Natural killer cell (primary cell): ENCODE results near the gene SLC33A1. TPM values are rescaled to one million over a fixed set of nuclear protein-coding genes. Genes with fewer than 3 reads are reported as not detected.

Experiments
- ATAC-seq, 3 donors: fragments of 150-1000 bp in 2 of 3; fragments of 200-7000 bp in 1 of 3; cut with Tn5 transposase; 1 replicate in 1 of 3; 2 replicates in 2 of 3; pipeline ENCODE4 v1.10.0; 2021; ENCODE audit warnings: mild to moderate bottlenecking in 2 of 3, moderate library complexity in 2 of 3
- DNase-seq, 2 donors: peaks; one replicate each; pipeline versions ENCODE4 v3.0.0 to v3.0.0-alpha.2; 2013 to 2021; ENCODE audit warnings: mixed read lengths in 1 of 2
- H3K27ac ChIP-seq: one replicate; pipeline ENCODE4 v1.5.1; 2013; ENCODE audit warnings: mild to moderate bottlenecking, low read length
- H3K27me3 ChIP-seq: one replicate; pipeline ENCODE4 v1.6.1; 2013; ENCODE audit warnings: low read length; ENCODE audit not compliant: control insufficient read depth, insufficient read depth
- H3K36me3 ChIP-seq: one replicate; pipeline ENCODE4 v1.6.1; 2013; ENCODE audit warnings: low read length; ENCODE audit not compliant: control insufficient read depth, insufficient read depth
- H3K4me1 ChIP-seq: one replicate; pipeline ENCODE4 v1.6.1; 2013; ENCODE audit warnings: low read length; ENCODE audit not compliant: control insufficient read depth, insufficient read depth
- H3K4me3 ChIP-seq: one replicate; pipeline ENCODE4 v1.5.1; 2013; ENCODE audit warnings: low read length
- H3K9me3 ChIP-seq: one replicate; pipeline ENCODE4 v1.6.1; 2013; ENCODE audit warnings: low read length; ENCODE audit not compliant: control insufficient read depth, insufficient read depth
- H3K27ac Mint-ChIP-seq, 2 donors: one replicate each; pipeline ENCODE4 v1.8.0; 2022; ENCODE audit warnings: mild to moderate bottlenecking in 2 of 2, mixed read lengths in 2 of 2, moderate library complexity in 1 of 2
- H3K27me3 Mint-ChIP-seq, 2 donors: one replicate each; pipeline ENCODE4 v1.8.0; 2022; ENCODE audit warnings: low read depth in 2 of 2, mixed read lengths in 2 of 2
- H3K36me3 Mint-ChIP-seq: one replicate; pipeline ENCODE4 v1.8.0; 2022; ENCODE audit warnings: mixed read lengths
- H3K4me1 Mint-ChIP-seq, 2 donors: one replicate each; pipeline ENCODE4 v1.8.0; 2022; ENCODE audit warnings: mixed read lengths in 2 of 2
- H3K4me3 Mint-ChIP-seq: one replicate; pipeline ENCODE4 v1.8.0; 2022; ENCODE audit warnings: mild to moderate bottlenecking, moderate library complexity, mixed read lengths
- H3K9me3 Mint-ChIP-seq, 2 donors: one replicate each; pipeline ENCODE4 v1.8.0; 2022; ENCODE audit warnings: mixed read lengths in 2 of 2
- WGBS: methylation state at CpG from one replicate; pipeline ENCODE4 v1.1.7; 2013; ENCODE audit warnings: missing lambda C conversion rate; ENCODE audit not compliant: insufficient coverage; 5-methylcytosine and 5-hydroxymethylcytosine counted together
- intact Hi-C: fragments of 100-400 bp; cut with micrococcal nuclease; formaldehyde crosslinking; loops from one replicate; pipeline ENCODE4 v1.14.2; 2022
- total RNA-seq, 4 donors: library from RNA; stranded (reverse); fragments of 120-200 nt in 1 of 4; gene quantifications; one replicate each; pipeline versions ENCODE4 v1.2.3 to v1.2.4, GENCODE V29; 2013 to 2022
- TF ChIP-seq, protein P1 (sequence below): fragments of 200-600 bp; IDR thresholded peaks from one replicate; pipeline ENCODE4 v1.8.0; 2022; ENCODE audit warnings: antibody characterized with exemption

Gene SLC33A1
- total RNA-seq, 3 donors from 2014 or later (not counting 1 experiment from before 2014, with no cell fraction given): 25.2 to 28.4 (median 27.2) TPM

DNA sequence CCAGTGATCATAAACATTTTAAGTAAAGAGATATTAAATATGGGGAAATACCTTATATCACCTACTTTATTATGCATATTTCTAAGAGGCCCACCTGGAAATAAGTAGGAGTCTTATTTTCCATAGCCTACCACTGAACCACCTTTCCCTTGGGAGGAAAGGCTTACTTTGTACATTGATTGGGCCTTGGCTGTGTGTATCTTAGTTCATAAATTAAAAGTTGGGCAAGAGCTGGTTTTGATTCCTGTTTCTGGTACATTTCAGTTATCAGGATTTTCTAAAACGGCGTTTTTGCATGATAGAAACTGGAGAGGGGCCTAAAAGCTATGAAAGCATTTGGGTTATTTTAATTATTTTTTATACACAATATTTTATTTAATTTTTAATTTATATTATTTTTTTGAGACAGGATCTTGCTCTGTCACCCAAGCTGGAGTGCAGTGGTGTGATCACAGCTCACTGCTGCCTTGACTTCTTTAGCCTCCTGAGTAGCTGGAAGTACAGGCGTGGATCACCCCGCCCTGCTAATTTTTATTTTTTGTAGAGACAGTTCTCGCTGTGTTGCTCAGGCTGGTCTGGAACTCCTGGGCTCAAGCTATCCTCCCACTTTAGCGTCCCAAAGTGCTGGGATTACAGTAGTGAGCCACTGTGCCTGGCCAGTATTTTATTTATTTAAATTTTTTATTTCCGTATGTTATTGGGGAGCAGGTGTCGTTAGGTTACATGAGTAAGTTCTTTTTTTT lies 18.8 kb upstream of the SLC33A1 start:
- Mint-ChIP-seq H3K36me3 (no peaks in the 10 kb centered on the region), H3K9me3 (no peaks in the 10 kb centered on the region), H3K4me3 (no peak overlapping the region), H3K27ac (no peak overlapping the region), H3K27me3 (no peaks in the 10 kb centered on the region), H3K4me1 (peaks cover 35 to 41% of the 10 kb centered on the region in 2 donors)
- Histone ChIP-seq H3K27ac (no peak overlapping the region), H3K9me3 (no peaks in the 10 kb centered on the region), H3K36me3 (no peaks in the 10 kb centered on the region), H3K4me3 (no peak overlapping the region), H3K27me3 (no peaks in the 10 kb centered on the region), H3K4me1 (peaks cover 9% of the 10 kb centered on the region)
- ATAC-seq: no peak
- 74% methylated on average over 4 of the region's 8 CpGs for WGBS
- TF ChIP-seq, protein P1, sequence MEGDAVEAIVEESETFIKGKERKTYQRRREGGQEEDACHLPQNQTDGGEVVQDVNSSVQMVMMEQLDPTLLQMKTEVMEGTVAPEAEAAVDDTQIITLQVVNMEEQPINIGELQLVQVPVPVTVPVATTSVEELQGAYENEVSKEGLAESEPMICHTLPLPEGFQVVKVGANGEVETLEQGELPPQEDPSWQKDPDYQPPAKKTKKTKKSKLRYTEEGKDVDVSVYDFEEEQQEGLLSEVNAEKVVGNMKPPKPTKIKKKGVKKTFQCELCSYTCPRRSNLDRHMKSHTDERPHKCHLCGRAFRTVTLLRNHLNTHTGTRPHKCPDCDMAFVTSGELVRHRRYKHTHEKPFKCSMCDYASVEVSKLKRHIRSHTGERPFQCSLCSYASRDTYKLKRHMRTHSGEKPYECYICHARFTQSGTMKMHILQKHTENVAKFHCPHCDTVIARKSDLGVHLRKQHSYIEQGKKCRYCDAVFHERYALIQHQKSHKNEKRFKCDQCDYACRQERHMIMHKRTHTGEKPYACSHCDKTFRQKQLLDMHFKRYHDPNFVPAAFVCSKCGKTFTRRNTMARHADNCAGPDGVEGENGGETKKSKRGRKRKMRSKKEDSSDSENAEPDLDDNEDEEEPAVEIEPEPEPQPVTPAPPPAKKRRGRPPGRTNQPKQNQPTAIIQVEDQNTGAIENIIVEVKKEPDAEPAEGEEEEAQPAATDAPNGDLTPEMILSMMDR: no peak
- DNase-seq: no peak
- intact Hi-C loops: loop anchor here (5.0 to 10.0 kb wide), 3 partner anchors 128 to 802 kb away; partner anchors contain the start of genes PLCH1, SSR3 and TIPARP

DNA sequence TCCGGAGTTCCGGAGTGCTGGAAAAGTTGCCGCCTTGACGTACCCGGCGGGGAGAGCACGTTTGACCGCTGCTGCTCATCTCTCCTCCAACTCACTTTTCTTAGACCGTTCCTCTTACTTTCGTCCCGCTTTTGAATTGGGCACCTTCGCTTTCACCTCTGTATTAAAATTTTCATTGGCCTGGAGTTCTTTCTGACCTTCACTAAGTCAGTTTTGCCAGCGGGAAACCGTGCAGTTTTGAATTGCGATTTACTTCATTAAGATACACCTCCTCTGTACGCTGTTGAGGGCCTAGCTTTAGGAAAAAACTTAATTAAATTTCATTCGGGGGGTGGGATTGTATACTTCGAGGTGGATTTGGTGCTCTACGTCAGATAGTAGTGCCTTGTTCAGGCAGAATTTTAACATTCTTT lies 17.5 kb upstream of the SLC33A1 start:
- peaks cover 28 to 31% of the 10 kb centered on the region in 2 donors for H3K4me1 Mint-ChIP-seq
- DNase-seq: peak in 1 of 2 donors; percentile 48

DNA sequence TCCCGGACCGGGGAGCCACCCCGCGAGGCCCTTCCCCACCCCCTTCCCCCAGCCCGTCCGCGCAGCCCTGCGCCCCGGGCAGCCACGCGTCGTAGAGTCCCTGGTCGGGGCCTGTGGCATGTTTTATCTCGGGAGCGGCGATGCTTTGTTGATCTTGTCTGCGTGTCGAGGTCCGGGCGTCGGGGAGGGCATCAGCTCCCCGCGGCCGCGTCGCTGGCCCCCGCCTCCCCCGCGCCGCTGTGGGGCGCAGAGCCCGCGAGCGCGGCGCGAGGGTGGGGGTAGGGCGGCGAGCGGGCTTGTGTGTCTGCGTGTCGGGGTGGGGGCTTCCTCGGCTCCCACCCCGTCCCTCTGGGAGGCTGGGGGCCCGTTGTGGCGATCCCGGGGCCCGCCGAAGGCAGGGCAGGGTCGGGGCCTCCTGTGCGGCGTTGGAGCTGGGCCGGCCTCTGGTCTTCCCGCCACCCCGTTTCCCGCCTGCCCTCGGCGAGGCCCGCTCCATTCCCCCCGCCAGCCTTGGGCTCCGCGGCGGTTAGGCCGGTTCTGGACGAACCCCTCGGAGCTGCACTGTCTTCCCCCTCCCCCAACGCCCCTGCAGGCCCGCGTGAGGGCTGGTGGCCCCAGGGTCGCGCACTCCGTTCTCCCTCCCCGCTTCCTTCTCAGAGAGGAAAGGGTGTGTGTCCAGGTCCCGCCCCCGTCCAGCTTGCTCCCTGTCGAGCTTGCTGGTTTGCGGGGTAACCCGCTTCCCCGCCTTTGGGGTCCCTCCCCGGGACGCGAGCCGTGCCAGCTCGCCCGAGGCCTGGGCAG lies 16.9 kb upstream of the SLC33A1 start:
- Mint-ChIP-seq H3K27me3 (no peaks in the 10 kb centered on the region), H3K4me1 (peaks cover 25 to 28% of the 10 kb centered on the region in 2 donors), H3K4me3 (peak overlapping the region; percentile 92), H3K9me3 (no peaks in the 10 kb centered on the region), H3K36me3 (no peaks in the 10 kb centered on the region), H3K27ac (peak overlapping the region; percentile 57 to 96)
- intact Hi-C loops: loop anchor here (1.0 to 10.0 kb wide), 5 partner anchors 17 to 804 kb away; partner anchors contain the start of genes C3orf33, PLCH1, SLC33A1 and SSR3
- TF ChIP-seq, protein P1: no peak
- Histone ChIP-seq H3K4me3 (peak overlapping the region; percentile 92), H3K9me3 (no peaks in the 10 kb centered on the region), H3K4me1 (peaks cover 9% of the 10 kb centered on the region), H3K27ac (peak overlapping the region; percentile 86), H3K27me3 (no peaks in the 10 kb centered on the region), H3K36me3 (no peaks in the 10 kb centered on the region)
- DNase-seq (peak; percentile 40 to 61), ATAC-seq (peak; percentile 11 to 18 (median 12))
- under 1% methylated on average over 85 of the region's 85 CpGs for WGBS

More for the DNA sequence above, 17.5 kb upstream of the SLC33A1 start:
- Mint-ChIP-seq H3K4me3 (peak overlapping the region; percentile 92), H3K36me3 (no peaks in the 10 kb centered on the region), H3K27me3 (no peaks in the 10 kb centered on the region), H3K27ac (peak overlapping the region; percentile 57 to 96), H3K9me3 (no peaks in the 10 kb centered on the region)
- TF ChIP-seq, protein P1: no peak
- no peaks in the 10 kb centered on the region for H3K27me3 ChIP-seq
- H3K9me3 ChIP-seq: no peaks in the 10 kb centered on the region
- ATAC-seq: no peak
- peaks cover 9% of the 10 kb centered on the region for H3K4me1 ChIP-seq
- H3K36me3 ChIP-seq: no peaks in the 10 kb centered on the region
- H3K27ac ChIP-seq: peak overlapping the region; percentile 86
- peak overlapping the region; percentile 92 for H3K4me3 ChIP-seq
- WGBS: under 1% methylated on average over 17 of the region's 19 CpGs
- intact Hi-C loops: loop anchor here (2.0 to 10.0 kb wide), 4 partner anchors 65 to 803 kb away; partner anchors contain the start of genes C3orf33, PLCH1, SSR3 and TIPARP
